HG03521 (cell line): Measurements from ENCODE around the gene SCYGR3.
"Not testable (repeated sequence)": the region's sequence is repeated elsewhere in the genome, so short reads cannot be mapped to it uniquely, and the experiment has no call there.

Source experiments
- ATAC-seq: cut with Tn5 transposase; IDR thresholded peaks from one replicate; pipeline ENCODE4 v1.9.1; 2021; ENCODE audit warnings: mild to moderate bottlenecking, moderate library complexity; ENCODE audit not compliant: unreplicated experiment

Gene SCYGR3

GRCh38 chr2:227614246-227614645 lies 394 bp downstream of the SCYGR3 start:
- ATAC-seq: no peak

- ATAC-seq: no peak
Measured at GRCh38 chr2:227613272-227613660, 1.4 kb downstream of the SCYGR3 start.

DNA sequence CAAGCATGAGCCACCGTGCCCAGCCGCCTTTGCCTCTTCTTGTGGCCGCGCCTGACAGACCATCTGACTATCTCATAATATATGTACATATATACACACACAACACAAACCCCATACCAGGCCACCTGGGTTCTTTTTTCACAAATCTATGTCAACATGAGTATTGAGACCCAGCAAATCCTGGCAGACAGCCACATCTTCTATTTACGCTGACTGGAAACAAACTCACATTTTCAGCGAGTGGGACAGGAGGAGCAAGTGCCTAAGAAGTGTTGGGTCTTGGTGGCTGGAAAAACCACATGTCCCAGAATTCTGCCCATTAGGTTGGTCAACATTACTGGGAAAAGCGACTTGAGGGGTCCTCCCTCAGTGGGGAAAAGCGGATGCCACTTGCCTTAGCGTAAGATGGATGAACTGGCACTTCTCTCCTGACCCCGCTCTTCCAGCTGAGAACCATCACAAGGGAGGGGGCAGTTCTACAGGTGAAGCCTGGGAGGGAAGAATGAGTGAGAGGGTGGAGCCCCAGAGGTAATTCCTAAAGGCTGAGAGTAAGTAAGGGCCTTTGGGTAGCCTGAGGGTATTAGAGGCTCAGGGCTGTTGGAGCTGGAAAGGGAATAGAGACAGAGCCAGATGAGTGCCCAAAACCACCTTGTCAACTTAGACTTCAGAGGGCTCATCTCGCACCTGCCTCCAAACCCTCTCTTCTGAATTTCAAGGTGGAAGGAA lies 1.9 kb downstream of the SCYGR3 start:
- no peak for ATAC-seq

DNA sequence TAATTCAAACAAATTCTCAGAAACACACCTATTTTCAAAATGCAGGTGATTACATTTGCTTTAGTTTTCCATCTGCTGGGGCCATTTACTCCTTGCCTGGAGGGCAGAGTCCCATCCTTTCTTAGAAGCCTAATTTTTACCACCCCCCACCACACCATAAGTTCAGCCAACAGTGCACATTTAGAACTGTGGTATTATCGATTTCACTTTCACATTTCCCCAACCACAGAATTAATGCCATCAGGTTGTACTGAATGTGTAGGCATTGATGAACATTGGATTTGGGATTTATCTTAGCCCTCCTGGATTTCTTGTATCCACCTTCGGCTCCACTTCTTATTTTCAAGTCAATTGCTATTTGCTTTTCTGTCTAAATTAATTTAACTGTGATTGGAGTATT lies 4.5 kb downstream of the SCYGR3 start:
- no peak for ATAC-seq

GRCh38 chr2:227608561-227609338 lies 5.9 kb downstream of the SCYGR3 start:
- ATAC-seq: peak; percentile 43

DNA sequence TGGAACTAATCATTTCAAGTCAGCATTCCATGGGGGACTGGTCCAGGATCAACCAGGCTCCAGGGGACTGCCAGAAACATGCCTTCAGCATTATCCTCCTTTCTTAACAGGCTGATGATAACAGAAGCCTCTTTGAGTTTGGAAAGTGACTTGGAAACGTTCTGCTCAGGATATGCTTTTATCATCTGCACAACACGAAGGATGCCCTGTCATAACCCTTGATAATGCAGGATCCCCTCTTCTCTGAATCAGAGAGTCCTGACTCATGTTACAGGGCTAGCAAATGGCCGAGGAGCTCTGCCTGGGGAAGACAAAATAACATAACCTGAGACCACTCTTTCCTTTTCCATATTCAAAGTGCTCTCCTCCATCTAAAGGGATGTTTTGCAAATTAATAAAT lies 6.7 kb downstream of the SCYGR3 start:
- no peak for ATAC-seq

DNA sequence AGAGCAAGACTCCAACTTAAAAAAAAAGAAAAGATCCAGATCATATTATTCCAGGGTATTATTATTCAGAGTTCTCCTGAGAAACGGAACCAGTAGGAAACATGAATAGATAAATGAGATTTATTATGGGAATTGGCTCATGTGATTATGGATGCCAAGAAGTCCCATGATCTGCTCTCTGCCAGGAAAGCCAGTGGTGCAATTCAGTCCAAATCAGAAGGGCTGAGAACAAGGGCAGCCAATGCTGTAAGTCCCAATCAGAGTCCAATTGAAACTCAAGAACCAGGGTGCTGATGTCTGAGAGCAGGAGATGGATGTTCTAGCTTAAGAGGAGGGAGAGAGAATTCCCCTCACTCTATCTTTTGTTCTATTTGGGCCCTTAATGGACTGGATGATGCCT lies 8.2 kb downstream of the SCYGR3 start:
- ATAC-seq: no peak

- ATAC-seq: no peak
Measured at GRCh38 chr2:227602358-227602757, 12.3 kb downstream of the SCYGR3 start.

DNA sequence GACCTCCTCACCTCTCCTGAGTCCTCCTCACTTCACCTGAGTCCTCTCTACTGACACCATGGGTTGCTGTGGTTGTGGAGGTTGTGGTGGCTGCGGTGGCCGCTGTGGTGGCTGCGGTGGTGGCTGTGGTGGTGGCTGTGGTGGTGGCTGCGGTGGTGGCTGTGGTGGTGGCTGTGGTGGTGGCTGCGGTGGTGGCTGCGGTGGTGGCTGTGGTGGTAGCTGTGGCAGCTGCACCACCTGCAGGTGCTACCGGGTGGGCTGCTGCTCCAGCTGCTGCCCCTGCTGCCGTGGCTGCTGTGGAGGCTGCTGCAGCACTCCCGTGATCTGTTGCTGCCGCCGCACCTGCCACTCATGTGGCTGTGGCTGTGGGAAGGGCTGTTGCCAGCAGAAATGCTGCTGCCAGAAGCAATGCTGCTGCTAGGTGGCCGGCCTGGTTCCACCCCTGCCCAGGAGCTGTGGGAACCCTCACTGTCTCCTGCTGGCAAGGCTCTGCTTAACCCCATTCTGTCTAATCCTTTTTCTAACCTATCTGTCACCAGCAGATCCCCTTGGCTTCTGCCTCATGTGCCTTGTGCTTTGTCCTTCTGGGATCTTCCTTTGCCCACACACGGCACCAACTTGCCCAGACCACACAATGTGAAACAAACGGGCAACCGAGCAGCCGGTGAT lies 15.7 kb downstream of the SCYGR3 start, which contains the start of gene SCYGR2:
Gene SCYGR2 (plus strand): TSS at position 59 of the 669 bp plus-strand sequence. CDS start 0 bp downstream, at position 59.
- ATAC-seq: not testable (repeated sequence)

- ATAC-seq: no peak
Measured at GRCh38 chr2:227597998-227598397, 16.6 kb downstream of the SCYGR3 start.

- ATAC-seq: no peak
Measured at GRCh38 chr2:227597036-227597435, 17.6 kb downstream of the SCYGR3 start.

GRCh38 chr2:227595797-227596196 lies 18.8 kb downstream of the SCYGR3 start:
- no peak for ATAC-seq

DNA sequence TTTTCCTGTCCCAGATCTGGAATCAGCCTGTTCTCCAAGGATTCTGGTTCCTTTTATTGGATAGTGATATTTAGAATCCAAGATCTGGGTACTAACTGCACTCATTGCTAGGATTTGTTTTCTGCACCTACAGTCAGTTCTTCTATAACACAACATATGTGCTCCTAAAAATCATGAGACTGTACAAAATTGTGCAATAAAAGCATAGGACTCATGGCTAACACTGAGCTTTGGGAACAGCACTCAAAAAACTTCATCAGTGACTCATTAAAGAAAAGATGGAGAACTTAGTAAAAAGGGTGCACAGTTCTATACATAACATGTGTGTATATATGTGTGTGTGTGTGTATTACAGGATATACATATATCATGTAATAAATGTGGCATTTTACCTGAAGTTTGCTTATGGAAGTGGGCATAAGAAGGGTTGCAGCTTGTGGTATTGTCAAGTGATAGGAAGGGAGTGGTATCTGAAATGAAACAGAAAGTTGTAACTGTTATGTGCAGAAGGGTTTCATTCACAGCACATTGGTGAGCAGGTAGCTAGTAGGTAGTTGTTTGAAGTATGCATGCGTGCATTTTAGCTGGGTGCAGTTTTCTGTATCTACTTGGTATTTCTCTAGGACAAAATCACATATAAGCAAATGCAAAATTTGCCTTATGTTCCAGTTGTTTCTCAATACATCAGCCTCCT lies 21.8 kb downstream of the SCYGR3 start:
- no peak for ATAC-seq

GRCh38 chr2:227582369-227582768 lies 32.3 kb downstream of the SCYGR3 start:
- no peak for ATAC-seq

DNA sequence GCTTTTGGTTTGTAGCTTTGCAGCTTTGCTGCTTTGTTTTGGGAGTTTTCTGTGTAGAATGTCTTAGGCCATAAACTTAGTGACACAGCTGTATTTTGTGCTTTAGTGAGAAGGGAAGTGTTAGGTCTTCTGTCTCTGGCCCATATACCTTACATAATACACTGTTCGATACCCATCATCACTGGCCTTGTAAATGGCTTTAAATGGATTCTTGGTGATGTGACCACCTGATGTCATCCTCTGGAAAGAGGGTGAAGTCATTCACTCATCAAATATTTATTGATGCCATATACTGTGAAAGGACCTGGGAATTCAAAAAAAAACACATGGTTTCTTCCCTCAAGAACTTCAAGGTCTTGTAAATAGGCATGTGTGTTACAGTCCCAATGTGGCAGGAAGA lies 34.8 kb downstream of the SCYGR3 start:
- no peak for ATAC-seq

- no peak for ATAC-seq
Measured at GRCh38 chr2:227578642-227579041, 36.0 kb downstream of the SCYGR3 start.

DNA sequence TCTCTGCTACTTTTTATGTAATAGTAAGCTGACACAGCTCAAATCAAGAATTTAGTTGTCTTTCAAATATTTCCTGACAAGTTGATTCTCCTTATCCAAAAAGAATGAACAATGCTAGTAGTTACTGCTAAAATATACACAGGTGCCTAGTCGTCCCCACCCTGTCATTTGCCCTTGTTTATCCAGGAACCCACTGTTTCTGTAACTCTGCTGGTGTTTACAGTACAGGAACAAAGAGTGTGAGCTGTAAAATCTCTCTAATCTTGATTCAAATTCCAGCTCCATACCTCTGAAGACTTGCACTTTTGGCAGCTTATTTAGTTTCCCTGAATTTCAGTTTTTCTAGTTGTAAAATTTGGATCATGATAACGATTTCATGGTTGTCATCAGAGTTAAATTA lies 37.1 kb downstream of the SCYGR3 start:
- no peak for ATAC-seq

- ATAC-seq: no peak
Measured at GRCh38 chr2:227576812-227577211, 37.8 kb downstream of the SCYGR3 start.

DNA sequence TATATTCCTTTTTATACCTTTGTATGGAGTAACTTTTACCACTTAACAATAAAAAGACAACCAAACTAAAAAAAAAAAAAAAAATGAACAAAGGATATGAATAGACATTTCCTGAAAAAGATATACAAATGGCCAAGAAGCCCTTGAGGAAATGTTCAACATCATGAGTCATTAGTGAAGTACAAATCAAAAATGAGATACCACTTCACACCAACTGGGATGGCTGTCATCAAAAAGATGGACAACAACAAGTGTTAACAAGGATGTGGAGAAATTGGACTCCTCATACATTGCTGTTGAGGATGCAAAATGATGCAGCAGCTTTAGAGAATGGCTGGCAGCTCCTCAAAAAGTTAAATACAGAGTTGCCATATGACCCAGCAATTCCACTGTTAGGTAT lies 38.5 kb downstream of the SCYGR3 start:
- ATAC-seq: no peak

DNA sequence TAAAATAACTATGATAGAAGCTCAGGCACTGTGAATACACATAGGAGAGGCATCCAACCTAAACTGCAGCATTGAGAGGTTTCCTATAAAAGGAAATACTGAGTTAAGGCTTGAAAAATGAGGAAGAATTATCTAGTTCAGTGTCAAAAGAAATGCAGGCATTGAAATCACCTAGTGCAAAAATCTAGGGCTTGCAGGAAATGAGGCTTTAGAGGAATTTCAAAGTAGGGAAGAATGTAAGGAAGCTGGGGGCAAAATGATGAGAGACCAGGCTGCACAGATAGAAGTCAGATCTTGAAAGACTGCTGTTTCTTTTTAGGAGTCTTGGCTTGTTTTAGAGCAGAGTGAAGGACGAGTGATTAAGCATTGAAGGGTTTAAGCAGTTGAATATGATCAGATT lies 44.0 kb downstream of the SCYGR3 start:
- no peak for ATAC-seq

DNA sequence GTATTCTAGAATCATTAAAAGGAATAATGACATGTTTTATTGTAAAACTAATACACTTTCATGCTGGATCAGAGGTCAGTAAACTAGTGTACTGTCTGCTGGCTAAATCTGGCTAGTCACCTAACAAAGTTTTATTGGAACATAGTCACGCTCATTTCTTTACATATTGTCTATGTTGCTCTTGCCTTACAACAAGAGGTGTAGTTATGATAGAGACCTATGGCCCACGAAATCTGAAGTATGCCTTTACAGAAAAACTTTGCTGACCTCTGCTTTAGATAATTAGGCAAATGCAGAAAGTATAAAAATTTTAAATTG lies 45.8 kb downstream of the SCYGR3 start:
- no peak for ATAC-seq
